A549 (cell line): Measurements from ENCODE around the gene PSMD7. TPM values are rescaled to one million over a fixed set of nuclear protein-coding genes. Genes with fewer than 3 reads are reported as not detected.

Source experiments
- ATAC-seq, 2 experiments: fragments of 200-7000 bp in 1 of 2; fragments of >200 bp in 1 of 2; cut with Nextera tagmentation in 1 of 2; cut with Tn5 transposase in 1 of 2; 3 replicates each; pipeline versions ENCODE4 v1.8.0 to v1.9.1; 2018 to 2020; ENCODE audit warnings: mild to moderate bottlenecking in 1 of 2, moderate library complexity in 1 of 2
- CTCF ChIA-PET: fragments of 300-600 bp; sonication (Branson Sonifier 250); formaldehyde crosslinking; extraction: SDS; loops from one replicate; lab custom pipeline; 2021; ENCODE audit warnings: antibody characterized with exemption, inconsistent platforms; lab: Yijun Ruan, JAX
- POLR2A ChIA-PET: fragments of 350-600 bp; formaldehyde crosslinking; extraction: SDS; loops from one replicate; lab custom pipeline; 2021; ENCODE audit warnings: antibody characterized with exemption, inconsistent platforms; lab: Yijun Ruan, JAX
- DNase-seq, 2 experiments: peaks; one replicate each; pipeline versions ENCODE4 v3.0.0 to v3.0.0-alpha.2; 2011 to 2016; ENCODE audit warnings: low read depth in 1 of 2, low spot score in 1 of 2
- FAIRE-seq: peaks from 2 replicates; lab custom pipeline; 2011; peaks lifted over from hg19 to GRCh38; lab: Jason Lieb, UNC
- H3K27ac ChIP-seq, 2 experiments: fragments of >200 bp; sonication (Bioruptor Twin); formaldehyde crosslinking; 3 replicates each; pipeline ENCODE4 v1.5.1; 2016 to 2017
- H3K4me1 ChIP-seq: fragments of >200 bp; sonication (Bioruptor Twin); formaldehyde crosslinking; 3 replicates; pipeline ENCODE4 v1.6.1; 2016
- H3K4me2 ChIP-seq: fragments of >200 bp; sonication (Bioruptor Twin); formaldehyde crosslinking; 3 replicates; pipeline ENCODE4 v1.6.1; 2016
- H3K4me3 ChIP-seq: fragments of >200 bp; sonication (Bioruptor Twin); formaldehyde crosslinking; 3 replicates; pipeline ENCODE4 v1.5.1; 2016
- H3K9me3 ChIP-seq: fragments of >200 bp; sonication (Bioruptor Twin); formaldehyde crosslinking; 3 replicates; pipeline ENCODE4 v1.6.1; 2016
- BHLHE40 ChIP-seq: IDR thresholded peaks from 2 replicates; pipeline ENCODE4 v1.6.1; 2012; ENCODE audit warnings: low read depth, low read length, inconsistent platforms
- CBX8 ChIP-seq: fragments of 200-600 bp; sonication (generic); IDR thresholded peaks from 2 replicates; pipeline ENCODE4 v1.6.1; 2016
- EHMT2 ChIP-seq: fragments of 200-600 bp; sonication (generic); IDR thresholded peaks from 2 replicates; pipeline ENCODE4 v1.6.1; 2016; ENCODE audit warnings: antibody characterized with exemption, low read depth, mild to moderate bottlenecking, moderate library complexity
- ELK1 ChIP-seq: fragments of 150-350 bp; IDR thresholded peaks from 2 replicates; pipeline ENCODE4 v1.6.1; 2014; ENCODE audit warnings: low read depth, mild to moderate bottlenecking, low read length
- FOSB ChIP-seq: fragments of 250-450 bp; sonication (Bioruptor Pico); IDR thresholded peaks from 2 replicates; pipeline ENCODE4 v1.5.0; 2020; ENCODE audit warnings: mild to moderate bottlenecking, moderate library complexity
- FOSL2 ChIP-seq, 2 experiments: fragments of 450-650 bp in 1 of 2; fragments of >200 bp in 1 of 2; sonication (Bioruptor Twin) in 1 of 2; formaldehyde crosslinking; IDR thresholded peaks; 2 replicates each; pipeline versions ENCODE4 v1.5.0 to v1.6.1; 2016 to 2020; ENCODE audit warnings: mild to moderate bottlenecking in 1 of 2, moderate library complexity in 1 of 2
- FOXS1 ChIP-seq: fragments of 250-450 bp; sonication (Bioruptor Pico); IDR thresholded peaks from 2 replicates; pipeline ENCODE4 v1.5.0; 2020; ENCODE audit warnings: mild to moderate bottlenecking, moderate library complexity
- HES2 ChIP-seq: fragments of >200 bp; sonication (Bioruptor Twin); formaldehyde crosslinking; IDR thresholded peaks from 2 replicates; pipeline ENCODE4 v1.6.1; 2016
- HMGXB4 ChIP-seq: fragments of 250-450 bp; sonication (Bioruptor Pico); IDR thresholded peaks from 2 replicates; pipeline ENCODE4 v1.5.0; 2021; ENCODE audit warnings: mild to moderate bottlenecking, moderate library complexity, borderline replicate concordance
- HOXA7 ChIP-seq: fragments of 250-450 bp; sonication (Bioruptor Pico); IDR thresholded peaks from 2 replicates; pipeline ENCODE4 v1.5.0; 2020; ENCODE audit warnings: mild to moderate bottlenecking, moderate library complexity
- HOXB13 ChIP-seq: fragments of 250-450 bp; sonication (Bioruptor Pico); IDR thresholded peaks from 2 replicates; pipeline ENCODE4 v1.5.0; 2020; ENCODE audit warnings: low read depth, mild to moderate bottlenecking, moderate library complexity
- JUN ChIP-seq, 2 experiments: fragments of >200 bp; sonication (Bioruptor Twin); formaldehyde crosslinking; IDR thresholded peaks; 2 replicates in 1 of 2; 3 replicates in 1 of 2; pipeline ENCODE4 v1.6.1; 2016 to 2017
- MAX ChIP-seq: IDR thresholded peaks from 2 replicates; pipeline ENCODE4 v1.6.1; 2012
- NR3C1 ChIP-seq: fragments of >200 bp; sonication (Bioruptor Twin); formaldehyde crosslinking; IDR thresholded peaks from 3 replicates; pipeline ENCODE4 v1.6.1; 2017
- PBX3 ChIP-seq: IDR thresholded peaks from 2 replicates; pipeline ENCODE4 v1.6.1; 2012
- PHF8 ChIP-seq: fragments of 200-600 bp; sonication (generic); IDR thresholded peaks from 2 replicates; pipeline ENCODE4 v1.6.1; 2016; ENCODE audit warnings: low read depth, mild to moderate bottlenecking, antibody characterized with exemption, moderate library complexity, borderline replicate concordance
- POLR2A ChIP-seq: IDR thresholded peaks from 2 replicates; pipeline ENCODE4 v1.6.1; 2012; ENCODE audit warnings: mild to moderate bottlenecking, low read length
- RAD21 ChIP-seq, 2 experiments: fragments of >200 bp in 1 of 2; sonication (Bioruptor Twin) in 1 of 2; formaldehyde crosslinking in 1 of 2; IDR thresholded peaks in 1 of 2; conservative IDR thresholded peaks in 1 of 2; 2 replicates in 1 of 2; 3 replicates in 1 of 2; pipeline ENCODE4 v1.6.1; 2012 to 2018; ENCODE audit warnings: inconsistent platforms in 1 of 2
- SREBF2 ChIP-seq: fragments of 450-650 bp; IDR thresholded peaks from 2 replicates; pipeline ENCODE4 v1.6.1; 2014; ENCODE audit warnings: mild to moderate bottlenecking, moderate library complexity
- USF2 ChIP-seq: fragments of 450-650 bp; IDR thresholded peaks from 2 replicates; pipeline ENCODE4 v1.6.1; 2014; ENCODE audit warnings: antibody characterized with exemption
- ZNF302 ChIP-seq: fragments of 250-450 bp; sonication (Bioruptor Pico); IDR thresholded peaks from 2 replicates; pipeline ENCODE4 v1.9.0; 2021; ENCODE audit warnings: inconsistent platforms, mild to moderate bottlenecking, moderate library complexity
- WGBS: methylation state at CpG from one replicate; pipeline ENCODE4 v1.1.6; 2017; ENCODE audit errors: missing lambda C conversion rate; 5-methylcytosine and 5-hydroxymethylcytosine counted together
- polyA plus RNA-seq, 4 experiments: library from polyadenylated mRNA; depleted of rRNA in 3 of 4; stranded (reverse); fragments of >200 nt; fragmentation: RNase III in 1 of 4; extraction: RNeasy Plus Mini Kit Qiagen cat#74134 plus additional on column Dnase treatment in 1 of 4; gene quantifications; 2 replicates in 3 of 4; 3 replicates in 1 of 4; pipeline ENCODE4 v1.2.3, GENCODE V29; 2011 to 2017

The PSMD7 gene
- polyA plus RNA-seq, 2 of the 4 experiments (the other 2 are of a cell fraction): 211 to 219 TPM

GRCh38 chr16:74291176-74291575 lies 5.4 kb upstream of the PSMD7 start:
- ChIA-PET CTCF (interaction anchor here (1.7 kb wide), 1 partner anchor 16 kb away, joined by 7 read pairs; no protein-coding TSS in a partner anchor), POLR2A (interaction anchor here (1.0 kb wide), 1 partner anchor 22 kb away, joined by 3 read pairs; no protein-coding TSS in a partner anchor)
- Histone ChIP-seq H3K9me3 (peaks cover 12% of the 10 kb centered on the region), H3K4me2 (no peak overlapping the region), H3K4me3 (no peak overlapping the region), H3K27ac (no peak overlapping the region), H3K4me1 (peaks cover 7% of the 10 kb centered on the region; the same call in 1 of the 3 replicates)
- FAIRE-seq (no peak), ATAC-seq (no peak), DNase-seq (no peak)
- 92% methylated on average over 5 of the region's 5 CpGs for WGBS
- no peak for TF ChIP-seq JUN (IDR thresholded peaks at IDR 0.05)
- TF ChIP-seq EHMT2: no peak
- no peak for TF ChIP-seq HOXA7
- no peak for TF ChIP-seq RAD21 (conservative IDR thresholded peaks at IDR 0.05 in 1 of 2, IDR thresholded peaks at IDR 0.05 in 1 of 2)
- TF ChIP-seq PHF8: no peak
- TF ChIP-seq FOXS1 (CRISPR knock-in tag): no peak
- no peak for TF ChIP-seq BHLHE40
- no peak for TF ChIP-seq SREBF2
- TF ChIP-seq CBX8: no peak
- no peak for TF ChIP-seq ELK1
- TF ChIP-seq ZNF302 (CRISPR knock-in tag): no peak
- no peak for TF ChIP-seq FOSL2 (IDR thresholded peaks at IDR 0.05)
- TF ChIP-seq FOSL2 (CRISPR knock-in tag; IDR thresholded peaks at IDR 0.05): no peak
- TF ChIP-seq HMGXB4: no peak
- no peak for TF ChIP-seq FOSB (CRISPR knock-in tag)
- no peak for TF ChIP-seq POLR2A
- no peak for TF ChIP-seq NR3C1
- no peak for TF ChIP-seq USF2
- no peak for TF ChIP-seq HES2
- no peak for TF ChIP-seq PBX3
- TF ChIP-seq HOXB13 (CRISPR knock-in tag): no peak

- H3K27ac ChIP-seq: no peak overlapping the region
- 84% methylated on average over 1 of the region's 1 CpG for WGBS
- peaks cover 12% of the 10 kb centered on the region for H3K9me3 ChIP-seq
- no peak for ATAC-seq
- TF ChIP-seq MAX: no peak
- DNase-seq: no peak
- H3K4me1 ChIP-seq: peaks cover 7% of the 10 kb centered on the region; the same call in 1 of the 3 replicates
- FAIRE-seq: no peak
- no peak overlapping the region for H3K4me2 ChIP-seq
- H3K4me3 ChIP-seq: no peak overlapping the region
- ChIA-PET POLR2A (interaction anchor here (1.0 kb wide), 1 partner anchor 22 kb away, joined by 3 read pairs; no protein-coding TSS in a partner anchor), CTCF (interaction anchor here (1.2 to 1.8 kb wide), 3 partner anchors 13 to 20 kb away, joined by 5 to 7 read pairs (median 6); no protein-coding TSS in a partner anchor)
Observed at GRCh38 chr16:74291577-74292208, 4.9 kb upstream of the PSMD7 start.
